Ectodermal cell (in vitro differentiated cells): Measurements from ENCODE around the gene CNKSR1.

Experiments
- H3K27ac ChIP-seq: 2 replicates; pipeline ENCODE4 v1.7.0; 2013; ENCODE audit warnings: mild to moderate bottlenecking, low read depth, low read length; ENCODE audit not compliant: insufficient read depth, poor library complexity, severe bottlenecking
- H3K27me3 ChIP-seq: 2 replicates; pipeline ENCODE4 v1.7.0; 2013; ENCODE audit warnings: mild to moderate bottlenecking, low read length; ENCODE audit not compliant: insufficient read depth, control insufficient read depth, poor library complexity, severe bottlenecking
- H3K36me3 ChIP-seq: one replicate; pipeline ENCODE4 v1.7.0; 2013; ENCODE audit warnings: low read length; ENCODE audit not compliant: control insufficient read depth, insufficient read depth
- H3K4me1 ChIP-seq: one replicate; pipeline ENCODE4 v1.7.0; 2013; ENCODE audit warnings: low read length; ENCODE audit not compliant: control insufficient read depth, insufficient read depth
- H3K4me3 ChIP-seq: 2 replicates; pipeline ENCODE4 v1.7.0; 2013; ENCODE audit warnings: low read depth, low read length, control low read depth; ENCODE audit not compliant: insufficient read depth
- H3K9me3 ChIP-seq: 2 replicates; pipeline ENCODE4 v1.7.0; 2013; ENCODE audit warnings: mild to moderate bottlenecking, low read length, moderate library complexity; ENCODE audit not compliant: control insufficient read depth
- WGBS, 2 experiments: methylation state at CpG; one replicate each; pipeline ENCODE4 v1.1.7; 2013; ENCODE audit warnings: missing lambda C conversion rate in 2 of 2; 5-methylcytosine and 5-hydroxymethylcytosine counted together

CNKSR1 gene

GRCh38 chr1:26148887-26149286 is 28.4 kb upstream of the CNKSR1 start:
- Histone ChIP-seq H3K27me3 (peaks cover 49% of the 10 kb centered on the region), H3K4me1 (no peaks in the 10 kb centered on the region), H3K4me3 (no peak overlapping the region), H3K27ac (no peak overlapping the region), H3K9me3 (no peaks in the 10 kb centered on the region), H3K36me3 (no peaks in the 10 kb centered on the region)

- Histone ChIP-seq H3K4me3 (no peak overlapping the region), H3K4me1 (peaks cover 35% of the 10 kb centered on the region), H3K9me3 (no peaks in the 10 kb centered on the region), H3K27ac (no peak overlapping the region), H3K27me3 (peaks cover 59% of the 10 kb centered on the region), H3K36me3 (no peaks in the 10 kb centered on the region)
- WGBS, 2 experiments = 46 to 49% methylated on average over 5 of the region's 5 CpGs
Observed at GRCh38 chr1:26153966-26154532, 23.2 kb upstream of the CNKSR1 start.

- H3K36me3 ChIP-seq = no peaks in the 10 kb centered on the region
- no peak overlapping the region for H3K4me3 ChIP-seq
- no peak overlapping the region for H3K27ac ChIP-seq
- 3 to 5% methylated on average over 9 of the region's 9 CpGs for WGBS, 2 experiments
- H3K27me3 ChIP-seq = peaks cover 61% of the 10 kb centered on the region
- H3K4me1 ChIP-seq = peaks cover 42% of the 10 kb centered on the region
- no peaks in the 10 kb centered on the region for H3K9me3 ChIP-seq
Observed at GRCh38 chr1:26154750-26155149, 22.5 kb upstream of the CNKSR1 start.

- peaks cover 43% of the 10 kb centered on the region for H3K4me1 ChIP-seq
Observed at GRCh38 chr1:26155370-26156284, 21.7 kb upstream of the CNKSR1 start.

GRCh38 chr1:26156285-26157038 is 20.8 kb upstream of the CNKSR1 start:
- 6 to 7% methylated on average over 12 of the region's 12 CpGs for WGBS, 2 experiments
- H3K36me3 ChIP-seq = no peaks in the 10 kb centered on the region
- peaks cover 68% of the 10 kb centered on the region for H3K27me3 ChIP-seq
- peaks cover 51% of the 10 kb centered on the region for H3K4me1 ChIP-seq
- H3K27ac ChIP-seq = no peak overlapping the region
- H3K9me3 ChIP-seq = no peaks in the 10 kb centered on the region
- H3K4me3 ChIP-seq = no peak overlapping the region

More at GRCh38 chr1:26155370-26156284, 21.7 kb upstream of the CNKSR1 start:
- WGBS, 2 experiments = 8 to 12% methylated on average over 21 of the region's 21 CpGs
- H3K9me3 ChIP-seq = no peaks in the 10 kb centered on the region
- H3K4me3 ChIP-seq = peak overlapping the region; percentile 12
- H3K36me3 ChIP-seq = no peaks in the 10 kb centered on the region
- H3K27me3 ChIP-seq = peaks cover 61% of the 10 kb centered on the region
- H3K27ac ChIP-seq = no peak overlapping the region

- Histone ChIP-seq H3K4me3 (no peak overlapping the region), H3K36me3 (no peaks in the 10 kb centered on the region), H3K27ac (no peak overlapping the region), H3K27me3 (peaks cover 76% of the 10 kb centered on the region), H3K4me1 (peaks cover 51% of the 10 kb centered on the region), H3K9me3 (no peaks in the 10 kb centered on the region)
- WGBS, 2 experiments = 70 to 71% methylated on average over 5 of the region's 5 CpGs
Observed at GRCh38 chr1:26158271-26158907, 18.9 kb upstream of the CNKSR1 start.

GRCh38 chr1:26158908-26159742 is 18.2 kb upstream of the CNKSR1 start, which contains the start of gene FAM110D:
TSS of gene FAM110D (plus strand) at chr1:26159079. CDS start at chr1:26161292, 2,213 bp downstream.
- peaks cover 51% of the 10 kb centered on the region for H3K4me1 ChIP-seq
- no peak within 1 kb of the TSS for H3K4me3 ChIP-seq
- H3K27ac ChIP-seq = no peak within 1 kb of the TSS
- H3K9me3 ChIP-seq = no peaks in the 10 kb centered on the region
- H3K36me3 ChIP-seq = no peaks in the 10 kb centered on the region
- WGBS, 2 experiments = 29 to 31% methylated on average over 6 of the region's 6 CpGs
- peaks cover 81% of the 10 kb centered on the region for H3K27me3 ChIP-seq

GRCh38 chr1:26159743-26160039 is 17.6 kb upstream of the CNKSR1 start:
- Histone ChIP-seq H3K27me3 (peaks cover 85% of the 10 kb centered on the region), H3K36me3 (no peaks in the 10 kb centered on the region), H3K9me3 (no peaks in the 10 kb centered on the region), H3K4me3 (no peak overlapping the region), H3K4me1 (peaks cover 53% of the 10 kb centered on the region), H3K27ac (no peak overlapping the region)
- 65 to 66% methylated on average over 4 of the region's 4 CpGs for WGBS, 2 experiments

GRCh38 chr1:26160527-26161414 is 16.5 kb upstream of the CNKSR1 start:
- WGBS, 2 experiments = 27 to 29% methylated on average over 18 of the region's 18 CpGs
- H3K36me3 ChIP-seq = no peaks in the 10 kb centered on the region
- H3K4me3 ChIP-seq = peak overlapping the region; percentile 44
- H3K27me3 ChIP-seq = peaks cover 88% of the 10 kb centered on the region
- H3K4me1 ChIP-seq = peaks cover 56% of the 10 kb centered on the region
- H3K9me3 ChIP-seq = no peaks in the 10 kb centered on the region
- H3K27ac ChIP-seq = no peak overlapping the region
